ENCODE results near the gene SYCP3.

SYCP3 gene

GRCh38 chr12:101738920-101739665, at the start of gene SYCP3:
Gene SYCP3 (minus strand): TSS chr12:101739462. CDS start chr12:101737935, 1,527 bp downstream.
- Histone ChIP-seq H3K27me3 (no peaks in the 10 kb centered on the region), H3K9me3 (no peaks in the 10 kb centered on the region), H3K36me3 (peaks cover 40 to 48% (median 41%) of the 10 kb centered on the region in 3 donors), H3K4me1 (peaks cover 0 to 6% (median 0%) of the 10 kb centered on the region in 4 donors), H3K27ac (no peak within 1 kb of the TSS), H3K4me3 (no peak within 1 kb of the TSS)
- intact Hi-C loops (cut with DNase I; ENCODE audit: low total_unique reads): no loop called here
- DNase-seq: no peak
- no peak for TF ChIP-seq CTCF (IDR thresholded peaks at IDR 0.05)

GRCh38 chr12:101785671-101786070, 46.4 kb upstream of the SYCP3 start:
- H3K4me1 ChIP-seq: peaks cover 0 to 8% (median 0%) of the 10 kb centered on the region in 4 donors
- no peaks in the 10 kb centered on the region for H3K9me3 ChIP-seq
- H3K4me3 ChIP-seq: no peak overlapping the region
- no peak for TF ChIP-seq CTCF (IDR thresholded peaks at IDR 0.05)
- H3K27ac ChIP-seq: no peak overlapping the region
- peaks cover 0 to 40% (median 18%) of the 10 kb centered on the region in 3 donors for H3K36me3 ChIP-seq
- DNase-seq: no peak
- no peaks in the 10 kb centered on the region for H3K27me3 ChIP-seq
- intact Hi-C loops (cut with DNase I; ENCODE audit: low total_unique reads): no loop called here

- Histone ChIP-seq H3K4me3 (no peak overlapping the region), H3K36me3 (peaks cover 0 to 35% (median 23%) of the 10 kb centered on the region in 3 donors), H3K9me3 (no peaks in the 10 kb centered on the region), H3K27ac (no peak overlapping the region), H3K4me1 (peaks cover 0 to 8% (median 0%) of the 10 kb centered on the region in 4 donors), H3K27me3 (no peaks in the 10 kb centered on the region)
- intact Hi-C loops (cut with DNase I; ENCODE audit: low total_unique reads): no loop called here
- no peak for TF ChIP-seq CTCF (IDR thresholded peaks at IDR 0.05)
- no peak for DNase-seq
Measured at GRCh38 chr12:101784376-101784775, 45.1 kb upstream of the SYCP3 start.

GRCh38 chr12:101783838-101784237, 44.6 kb upstream of the SYCP3 start:
- Histone ChIP-seq H3K4me1 (peaks cover 0 to 8% (median 0%) of the 10 kb centered on the region in 4 donors), H3K9me3 (no peaks in the 10 kb centered on the region), H3K27ac (no peak overlapping the region), H3K4me3 (no peak overlapping the region), H3K27me3 (no peaks in the 10 kb centered on the region), H3K36me3 (peaks cover 0 to 36% (median 21%) of the 10 kb centered on the region in 3 donors)
- intact Hi-C loops (cut with DNase I; ENCODE audit: low total_unique reads): no loop called here
- TF ChIP-seq CTCF (IDR thresholded peaks at IDR 0.05): no peak
- DNase-seq: no peak

GRCh38 chr12:101783150-101783549, 43.9 kb upstream of the SYCP3 start:
- no peaks in the 10 kb centered on the region for H3K27me3 ChIP-seq
- DNase-seq: no peak
- intact Hi-C loops (cut with DNase I; ENCODE audit: low total_unique reads): no loop called here
- no peak for TF ChIP-seq CTCF (IDR thresholded peaks at IDR 0.05)
- no peak overlapping the region for H3K4me3 ChIP-seq
- H3K9me3 ChIP-seq: no peaks in the 10 kb centered on the region
- peaks cover 0 to 40% (median 21%) of the 10 kb centered on the region in 3 donors for H3K36me3 ChIP-seq
- no peak overlapping the region for H3K27ac ChIP-seq
- peaks cover 0 to 8% (median 0%) of the 10 kb centered on the region in 4 donors for H3K4me1 ChIP-seq
